HG03039 (cell line): ENCODE measurements around the gene TOP2A.
"Not testable (repeated sequence)": the region's sequence is repeated elsewhere in the genome, so short reads cannot be mapped to it uniquely, and the experiment has no call there.

Source experiments
- ATAC-seq: cut with Tn5 transposase; IDR thresholded peaks from one replicate; pipeline ENCODE4 v1.9.1; 2021; ENCODE audit warnings: mild to moderate bottlenecking, moderate library complexity; ENCODE audit not compliant: unreplicated experiment

The TOP2A gene

GRCh38 chr17:40432864-40433528 is 15.3 kb upstream of the TOP2A start:
- ATAC-seq = no peak

- no peak for ATAC-seq
Observed at GRCh38 chr17:40431231-40431602, 13.5 kb upstream of the TOP2A start.

DNA sequence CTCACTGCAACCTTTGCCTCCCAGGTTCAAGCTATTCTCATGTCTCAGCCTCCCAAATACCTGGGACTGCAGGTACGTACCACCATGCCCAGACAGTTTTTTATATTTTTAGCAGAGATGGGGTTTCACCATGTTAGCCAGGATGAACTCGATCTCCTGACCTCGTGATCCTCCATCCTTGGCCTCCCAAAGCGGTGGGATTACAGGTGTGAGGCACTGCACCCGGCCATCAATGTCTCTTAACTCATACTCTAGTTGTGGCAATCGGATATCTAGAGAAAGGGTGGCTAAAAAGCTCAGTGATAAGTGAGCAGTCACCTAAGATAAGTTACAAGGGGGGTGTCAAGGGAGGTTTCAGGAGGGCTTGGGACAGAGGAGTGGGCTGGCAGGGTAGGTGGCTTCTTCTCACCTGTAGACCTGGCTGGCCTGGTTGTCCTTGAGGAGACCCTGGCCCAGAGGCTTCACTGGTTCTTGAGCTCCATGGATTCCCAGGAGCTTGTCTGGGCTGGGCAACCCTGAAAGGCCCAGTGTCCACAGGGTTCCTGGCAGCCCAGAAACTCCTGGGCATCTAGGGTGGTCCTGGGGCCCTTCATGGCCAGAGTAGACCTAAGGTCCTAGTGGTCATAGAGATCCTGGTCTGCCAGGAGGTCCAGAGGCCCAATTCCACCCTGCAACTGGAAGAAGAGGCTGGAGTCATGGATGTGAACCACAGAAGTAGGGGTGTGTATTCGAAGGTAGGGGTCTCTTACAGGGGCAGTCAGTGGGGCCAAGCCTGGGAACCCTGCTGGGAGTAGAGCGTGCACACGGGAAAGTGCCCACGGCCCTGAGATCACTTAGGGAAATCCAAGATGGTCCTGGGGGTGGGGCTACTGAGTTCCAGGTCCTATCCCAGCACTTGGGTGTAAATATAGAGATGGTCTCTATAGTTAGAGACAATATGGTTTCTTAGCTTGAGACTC is 12.9 kb upstream of the TOP2A start:
- no peak for ATAC-seq

DNA sequence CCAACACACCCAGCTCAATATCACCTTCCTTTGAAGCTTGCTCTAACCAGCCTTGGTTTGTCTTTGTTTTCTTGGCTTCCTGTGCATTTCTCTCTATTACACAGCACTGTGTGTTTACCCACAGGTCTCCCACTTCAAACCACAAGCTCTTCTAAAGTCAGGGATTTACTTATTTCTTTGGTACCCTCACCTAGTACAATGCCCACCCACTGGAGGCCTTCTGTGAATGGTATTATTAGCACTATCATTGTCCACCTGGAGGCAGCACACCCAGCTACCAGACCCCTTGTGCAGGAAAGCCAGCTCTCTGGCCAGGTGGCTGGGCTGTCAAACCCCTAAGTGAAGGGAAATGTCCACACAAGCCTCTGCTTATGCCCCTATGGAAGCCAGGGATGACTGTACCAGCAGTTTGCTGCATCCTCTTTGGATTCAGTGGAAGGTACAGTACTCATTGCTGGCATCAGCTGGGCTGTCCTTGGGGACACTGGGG is 9.4 kb upstream of the TOP2A start:
- ATAC-seq = no peak

DNA sequence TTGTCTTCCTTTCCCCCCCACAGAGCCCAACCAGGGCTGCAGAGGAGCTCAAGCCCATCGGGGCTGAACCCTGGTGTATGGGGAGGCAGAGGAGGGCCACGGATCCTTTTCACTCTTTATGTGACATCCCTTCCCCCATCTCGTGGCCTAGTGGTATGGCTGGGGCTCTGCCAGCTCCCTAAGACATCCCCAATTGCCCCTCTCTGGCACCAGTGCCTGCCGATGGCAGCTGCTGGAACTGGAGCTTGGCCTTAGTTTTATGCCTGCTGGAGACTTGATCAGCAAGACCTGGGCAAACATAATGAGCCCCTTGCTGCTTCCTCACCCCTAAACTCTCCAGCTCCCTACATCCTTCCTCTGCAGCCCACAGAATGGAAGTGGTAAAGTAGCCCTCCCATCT is 8.0 kb upstream of the TOP2A start:
- ATAC-seq = no peak

DNA sequence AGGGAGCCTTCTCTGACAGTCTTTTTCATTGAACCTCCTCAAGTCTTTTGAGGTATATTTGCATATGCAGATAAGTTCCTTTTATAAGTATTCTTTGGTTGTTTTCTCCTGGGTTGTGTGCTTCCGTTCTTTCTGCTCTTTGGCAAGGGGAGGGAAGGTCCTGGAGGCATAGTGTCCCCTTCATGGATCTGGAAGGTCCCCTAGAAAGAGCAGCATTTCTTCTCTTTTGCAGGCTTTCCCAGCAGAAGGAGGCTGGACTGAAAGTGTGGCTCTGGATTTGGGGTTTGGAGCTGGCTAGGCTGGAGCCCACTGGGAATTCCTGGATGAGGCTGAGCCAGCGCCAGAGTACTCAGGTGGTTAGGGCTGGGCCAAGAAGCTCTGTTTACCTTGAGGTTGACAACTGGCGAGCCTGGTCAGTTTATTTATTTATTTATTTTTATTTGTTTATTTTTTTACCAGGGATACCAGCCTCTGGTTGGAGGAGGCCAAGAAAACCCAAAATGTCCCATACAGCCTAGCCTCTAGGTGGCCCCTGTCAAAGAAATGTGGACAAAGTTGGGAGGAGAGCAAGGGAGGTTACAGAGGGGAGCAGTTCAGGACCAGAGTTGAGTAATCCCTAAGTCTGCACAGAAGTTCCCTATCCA is 5.4 kb upstream of the TOP2A start:
- ATAC-seq = no peak

DNA sequence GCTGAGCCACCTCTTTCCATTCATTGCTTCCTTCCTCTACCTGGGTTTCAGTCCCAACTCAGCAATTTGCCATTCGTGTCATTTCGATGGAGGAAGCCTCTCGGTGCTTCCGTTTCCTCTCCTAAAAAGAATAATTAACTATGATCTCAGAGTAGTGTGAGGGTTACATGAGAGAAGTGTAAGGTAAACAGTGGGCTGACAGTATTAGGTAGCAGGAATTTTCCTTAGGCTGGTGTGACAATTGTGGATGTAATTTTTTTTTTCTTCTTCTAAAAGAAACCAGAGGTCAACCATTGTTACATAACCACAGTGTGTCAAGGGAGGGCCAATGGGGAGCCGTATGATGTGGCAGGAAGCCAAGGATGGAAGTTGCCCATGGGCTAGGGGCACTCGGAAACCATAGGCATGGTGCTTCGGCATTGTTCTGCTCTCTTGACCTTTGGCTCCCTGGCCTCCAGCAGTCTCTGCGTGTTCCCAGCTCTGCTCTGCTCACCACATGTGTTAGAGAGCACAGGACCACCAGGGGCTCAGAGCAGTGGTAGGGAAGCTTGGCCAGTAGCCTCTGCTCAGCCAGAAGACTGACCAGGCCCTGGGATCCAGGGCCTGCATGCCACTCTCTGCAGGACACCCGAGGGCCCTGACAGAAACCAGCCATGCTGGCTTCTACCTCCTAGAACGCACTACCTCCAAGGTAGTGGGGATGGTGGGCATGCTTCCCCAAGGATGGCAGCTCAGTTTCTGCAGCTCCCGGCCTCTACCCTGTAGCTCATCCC is 2.0 kb upstream of the TOP2A start:
- no peak for ATAC-seq

GRCh38 chr17:40418428-40418706 is 671 bp upstream of the TOP2A start:
- no peak for ATAC-seq

- ATAC-seq = no peak
Observed at GRCh38 chr17:40417258-40417608, 463 bp downstream of the TOP2A start.

DNA sequence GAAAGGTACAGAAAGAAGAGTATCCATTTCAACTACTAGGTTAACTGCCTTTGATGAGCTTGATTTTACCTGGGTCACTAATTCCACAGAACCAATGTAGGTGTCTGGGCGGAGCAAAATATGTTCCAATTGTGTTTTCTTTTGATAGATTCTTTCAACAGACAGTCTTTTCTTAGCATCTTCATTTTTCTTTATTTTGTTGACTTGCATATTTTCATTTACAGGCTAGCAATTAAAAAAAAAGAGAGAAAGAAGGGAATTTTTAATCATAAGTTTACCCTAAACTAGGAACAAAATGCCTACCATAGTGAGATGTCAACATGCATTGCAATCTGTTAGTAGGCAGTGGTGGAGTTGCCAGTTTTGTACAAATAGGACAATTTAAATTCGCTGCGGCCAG is 1.0 kb downstream of the TOP2A start:
- no peak for ATAC-seq

DNA sequence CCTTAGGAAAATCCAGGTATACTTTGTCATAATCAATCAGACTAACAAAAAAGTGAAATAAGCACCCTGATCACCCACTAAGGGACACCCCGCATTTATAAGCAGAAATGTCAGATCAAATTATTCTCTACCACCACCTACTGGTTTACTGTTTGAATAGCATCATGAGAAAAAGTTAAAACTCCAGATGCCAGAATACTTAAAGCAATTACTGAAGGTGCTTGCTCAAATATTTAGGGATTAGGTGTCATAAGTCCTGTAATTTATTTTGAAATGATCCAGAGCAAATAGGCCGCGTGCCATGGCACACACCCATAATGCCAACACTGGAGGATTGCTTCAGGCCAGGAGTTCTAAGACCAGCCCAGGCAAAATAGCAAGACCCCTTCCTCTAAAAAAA is 2.3 kb downstream of the TOP2A start:
- ATAC-seq = no peak

GRCh38 chr17:40414312-40414711 is 3.4 kb downstream of the TOP2A start:
- ATAC-seq = not testable (repeated sequence)

GRCh38 chr17:40412880-40413279 is 4.8 kb downstream of the TOP2A start:
- ATAC-seq = no peak

DNA sequence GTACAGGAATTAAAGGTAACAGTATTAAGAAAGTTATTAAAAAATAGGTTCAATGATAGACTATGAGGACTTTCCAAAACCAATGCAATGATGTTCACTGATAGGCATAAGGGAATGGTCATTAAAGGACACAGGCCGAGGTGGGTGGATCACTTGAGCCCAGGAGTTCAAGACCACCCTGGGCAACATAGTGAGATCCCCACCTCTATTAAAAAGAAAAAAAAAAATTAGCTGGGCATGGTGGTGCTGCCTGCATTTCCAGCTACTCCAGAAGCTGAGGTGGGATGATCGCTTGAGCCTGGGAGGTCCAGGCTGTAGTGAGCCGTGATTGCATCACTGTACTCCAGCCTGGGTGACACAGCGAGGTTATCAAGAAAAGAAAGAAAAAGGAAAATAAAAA is 5.9 kb downstream of the TOP2A start:
- no peak for ATAC-seq

DNA sequence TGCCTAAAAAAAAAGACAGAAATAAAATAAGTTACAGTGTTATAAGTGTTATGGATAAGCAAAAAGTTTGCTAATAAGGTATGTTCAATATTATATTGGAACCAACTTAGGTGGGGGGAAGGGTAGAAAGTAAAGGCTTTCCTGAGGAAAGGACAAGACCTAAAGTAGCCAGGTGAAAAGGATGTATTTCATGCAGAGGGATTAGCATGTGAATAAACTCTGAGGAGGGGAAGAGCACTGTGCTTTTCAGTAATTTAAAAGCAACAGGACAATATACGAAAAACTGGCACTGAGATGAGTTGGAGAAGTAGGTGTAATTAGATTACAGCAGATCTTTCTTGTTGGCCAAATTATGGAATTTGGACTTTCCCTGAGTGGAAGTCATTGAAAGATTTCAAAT is 7.6 kb downstream of the TOP2A start:
- ATAC-seq = no peak

GRCh38 chr17:40409540-40409939 is 8.2 kb downstream of the TOP2A start:
- not testable (repeated sequence) for ATAC-seq

DNA sequence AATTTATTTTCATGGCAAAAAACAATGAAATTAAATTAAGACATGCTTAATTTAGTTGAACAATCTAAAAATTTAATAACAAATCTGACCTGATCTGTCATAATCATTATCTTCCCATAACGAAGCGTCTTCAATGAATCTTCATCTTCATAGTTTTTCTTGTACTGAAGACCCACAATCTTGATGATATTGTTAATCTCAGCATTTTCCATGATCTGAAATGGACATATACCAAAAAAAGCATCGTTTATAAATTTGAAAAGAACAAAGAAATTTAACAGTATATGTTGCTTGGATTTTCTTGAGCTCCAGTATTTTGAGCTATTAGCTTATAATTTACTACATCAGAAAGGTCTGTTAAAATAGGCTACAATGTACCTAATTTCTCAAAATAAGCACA is 10.2 kb downstream of the TOP2A start:
- ATAC-seq = no peak

DNA sequence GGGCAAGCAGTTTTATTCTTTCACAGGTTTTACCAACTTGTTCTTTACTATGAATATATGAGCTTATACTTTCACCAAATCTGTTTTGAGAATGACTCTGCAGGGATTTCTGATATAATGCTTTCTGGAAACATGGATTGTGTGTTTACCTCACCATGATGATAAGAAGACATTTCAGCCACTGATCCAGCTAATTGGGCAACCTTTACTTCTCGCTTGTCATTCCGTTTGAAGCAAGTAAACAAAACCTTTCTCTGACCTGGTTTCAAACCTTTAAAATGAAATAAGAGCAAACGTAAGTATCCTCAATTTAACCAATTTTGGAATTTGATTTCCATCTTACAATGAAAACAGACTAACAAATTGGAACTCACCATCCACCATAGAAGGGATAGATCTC is 13.7 kb downstream of the TOP2A start:
- no peak for ATAC-seq

GRCh38 chr17:40402668-40403067 is 15.0 kb downstream of the TOP2A start:
- no peak for ATAC-seq

DNA sequence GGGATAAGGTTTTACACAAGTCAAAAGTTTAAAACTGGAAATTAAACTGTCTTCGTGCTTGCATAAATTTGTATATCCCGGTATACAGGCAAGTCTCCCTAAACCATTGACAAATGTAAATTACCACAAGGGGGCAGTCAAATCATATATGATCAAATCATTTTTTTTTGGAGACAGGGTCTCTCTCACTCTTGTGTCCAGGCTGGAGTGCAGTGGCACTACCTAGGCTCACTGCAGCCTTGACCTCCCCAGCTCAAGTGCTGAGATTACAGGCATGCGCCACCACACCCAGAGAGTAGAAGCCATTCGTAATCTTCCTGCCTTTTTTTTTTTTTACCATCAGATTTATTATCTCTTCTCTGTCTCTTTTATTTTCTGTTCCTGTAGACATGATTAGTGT is 18.5 kb downstream of the TOP2A start:
- no peak for ATAC-seq

GRCh38 chr17:40386555-40386954 is 31.1 kb downstream of the TOP2A start:
- ATAC-seq = not testable (repeated sequence)
